ENCODE data around the gene C19orf67. TPM values are rescaled to one million over a fixed set of nuclear protein-coding genes. Genes with fewer than 3 reads are reported as not detected.

The C19orf67 gene
- total and polyA plus RNA-seq, 10 donors: 4.9 TPM; not detected in 9

DNA sequence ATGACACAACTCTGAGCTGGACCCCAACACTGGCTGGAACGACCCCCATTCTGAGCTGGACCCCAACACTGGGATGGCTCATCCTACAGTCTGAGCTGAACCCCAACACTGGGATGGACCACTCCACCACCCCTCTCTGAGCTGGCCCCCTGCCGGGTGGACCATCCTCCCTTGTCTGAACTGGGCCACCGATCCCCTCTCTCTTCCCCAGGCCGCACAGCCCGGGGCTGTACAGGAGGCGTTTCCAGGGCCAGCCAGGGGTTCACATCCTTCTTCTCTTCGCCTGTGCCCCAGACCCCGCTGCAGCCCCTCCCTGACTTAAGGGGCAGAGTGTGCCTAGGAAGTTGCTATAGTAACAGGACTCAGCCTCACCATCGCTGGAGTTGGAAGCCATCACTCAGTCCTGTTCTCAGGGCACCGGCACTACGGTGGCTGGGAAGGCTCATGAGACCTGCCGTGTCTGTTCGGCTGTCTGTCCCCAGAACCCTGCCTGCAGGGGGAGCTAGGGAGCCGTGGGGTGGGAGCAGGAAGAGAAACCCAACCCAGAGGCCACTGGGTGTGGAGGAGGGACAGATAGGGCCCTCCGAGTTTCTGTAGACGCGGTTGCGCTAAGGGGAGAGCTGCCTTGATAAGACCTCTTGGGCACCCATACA is 28.3 kb upstream of the C19orf67 start:
- Histone ChIP-seq H3K4me1 (peaks cover 35 to 88% (median 69%) of the 10 kb centered on the region in 6 donors), H3K4me3 (peak overlapping the region in 3 of 8 donors; percentile 0 to 67 (median 2)), H3K36me3 (peaks cover 0 to 14% (median 0%) of the 10 kb centered on the region in 6 donors), H3K27ac (peak overlapping the region; percentile 49 to 99 (median 92)), H3K27me3 (replicated peaks in 1 of 7) (no peaks in the 10 kb centered on the region), H3K9me3 (no peaks in the 10 kb centered on the region)
- TF ChIP-seq POLR2A (IDR thresholded peaks at IDR 0.05): no peak
- TF ChIP-seq, protein P1, sequence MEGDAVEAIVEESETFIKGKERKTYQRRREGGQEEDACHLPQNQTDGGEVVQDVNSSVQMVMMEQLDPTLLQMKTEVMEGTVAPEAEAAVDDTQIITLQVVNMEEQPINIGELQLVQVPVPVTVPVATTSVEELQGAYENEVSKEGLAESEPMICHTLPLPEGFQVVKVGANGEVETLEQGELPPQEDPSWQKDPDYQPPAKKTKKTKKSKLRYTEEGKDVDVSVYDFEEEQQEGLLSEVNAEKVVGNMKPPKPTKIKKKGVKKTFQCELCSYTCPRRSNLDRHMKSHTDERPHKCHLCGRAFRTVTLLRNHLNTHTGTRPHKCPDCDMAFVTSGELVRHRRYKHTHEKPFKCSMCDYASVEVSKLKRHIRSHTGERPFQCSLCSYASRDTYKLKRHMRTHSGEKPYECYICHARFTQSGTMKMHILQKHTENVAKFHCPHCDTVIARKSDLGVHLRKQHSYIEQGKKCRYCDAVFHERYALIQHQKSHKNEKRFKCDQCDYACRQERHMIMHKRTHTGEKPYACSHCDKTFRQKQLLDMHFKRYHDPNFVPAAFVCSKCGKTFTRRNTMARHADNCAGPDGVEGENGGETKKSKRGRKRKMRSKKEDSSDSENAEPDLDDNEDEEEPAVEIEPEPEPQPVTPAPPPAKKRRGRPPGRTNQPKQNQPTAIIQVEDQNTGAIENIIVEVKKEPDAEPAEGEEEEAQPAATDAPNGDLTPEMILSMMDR (IDR thresholded peaks at IDR 0.05 in 8 of 11, conservative IDR thresholded peaks at IDR 0.05 in 3 of 11): peak in 6 of 11 experiments; percentile 16 to 33 (median 21)
- peak in 1 of 3 donors; percentile 17 for TF ChIP-seq POLR2AphosphoS5 (IDR thresholded peaks at IDR 0.05)
- intact Hi-C loops (cut with DNase I; ENCODE audit: low total_unique reads): no loop called here
- DNase-seq: peak; percentile 88
- 73 to 85% (median 78%) methylated on average over 8 to 18 of the region's 18 CpGs for WGBS, 5 donors

DNA sequence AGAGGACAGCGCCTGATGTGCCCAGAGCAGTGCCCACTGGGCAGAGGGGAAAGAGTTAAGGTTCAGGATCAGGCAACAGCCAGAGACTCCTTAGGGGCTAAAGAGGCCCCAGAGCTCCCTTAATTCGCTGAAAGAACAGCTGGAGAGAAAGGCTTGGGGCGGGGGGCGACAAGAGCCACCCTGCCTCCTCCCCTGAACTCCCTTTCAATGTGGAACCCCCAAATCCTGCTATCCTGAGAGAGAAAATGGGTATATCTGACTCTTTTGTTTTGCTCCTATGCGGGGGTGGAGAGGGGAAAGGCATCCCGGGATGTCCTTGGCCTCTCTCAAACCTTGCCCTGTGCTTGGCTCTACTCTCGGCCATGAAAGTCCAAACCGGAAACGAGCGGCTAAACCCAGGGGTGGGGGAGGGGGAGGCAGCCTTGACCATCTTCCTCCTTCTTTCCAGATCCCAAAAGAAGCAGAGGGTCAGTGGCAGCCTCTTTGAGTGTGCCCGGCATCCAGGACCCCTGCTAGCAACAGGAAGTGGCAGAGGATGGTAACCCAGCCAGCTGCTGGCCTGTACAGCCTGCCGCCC is 27.3 kb upstream of the C19orf67 start:
- TF ChIP-seq POLR2A (IDR thresholded peaks at IDR 0.05) (no peak), POLR2AphosphoS5 (IDR thresholded peaks at IDR 0.05) (peak; percentile 44 to 76 (median 74))
- TF ChIP-seq, protein P1 (IDR thresholded peaks at IDR 0.05 in 8 of 11, conservative IDR thresholded peaks at IDR 0.05 in 3 of 11): peak in 1 of 11 experiments; percentile 11
- intact Hi-C loops (cut with DNase I; ENCODE audit: low total_unique reads): no loop called here
- Histone ChIP-seq H3K27ac (peak overlapping the region; percentile 74 to 99 (median 92)), H3K27me3 (replicated peaks in 1 of 7) (no peaks in the 10 kb centered on the region), H3K4me3 (peak overlapping the region in 7 of 8 donors; percentile 8 to 67 (median 38)), H3K36me3 (peaks cover 0 to 24% (median 0%) of the 10 kb centered on the region in 6 donors), H3K4me1 (peaks cover 29 to 90% (median 63%) of the 10 kb centered on the region in 6 donors), H3K9me3 (no peaks in the 10 kb centered on the region)
- WGBS, 5 donors: 51 to 70% (median 60%) methylated on average over 10 to 12 of the region's 12 CpGs
- DNase-seq: peak; percentile 84

DNA sequence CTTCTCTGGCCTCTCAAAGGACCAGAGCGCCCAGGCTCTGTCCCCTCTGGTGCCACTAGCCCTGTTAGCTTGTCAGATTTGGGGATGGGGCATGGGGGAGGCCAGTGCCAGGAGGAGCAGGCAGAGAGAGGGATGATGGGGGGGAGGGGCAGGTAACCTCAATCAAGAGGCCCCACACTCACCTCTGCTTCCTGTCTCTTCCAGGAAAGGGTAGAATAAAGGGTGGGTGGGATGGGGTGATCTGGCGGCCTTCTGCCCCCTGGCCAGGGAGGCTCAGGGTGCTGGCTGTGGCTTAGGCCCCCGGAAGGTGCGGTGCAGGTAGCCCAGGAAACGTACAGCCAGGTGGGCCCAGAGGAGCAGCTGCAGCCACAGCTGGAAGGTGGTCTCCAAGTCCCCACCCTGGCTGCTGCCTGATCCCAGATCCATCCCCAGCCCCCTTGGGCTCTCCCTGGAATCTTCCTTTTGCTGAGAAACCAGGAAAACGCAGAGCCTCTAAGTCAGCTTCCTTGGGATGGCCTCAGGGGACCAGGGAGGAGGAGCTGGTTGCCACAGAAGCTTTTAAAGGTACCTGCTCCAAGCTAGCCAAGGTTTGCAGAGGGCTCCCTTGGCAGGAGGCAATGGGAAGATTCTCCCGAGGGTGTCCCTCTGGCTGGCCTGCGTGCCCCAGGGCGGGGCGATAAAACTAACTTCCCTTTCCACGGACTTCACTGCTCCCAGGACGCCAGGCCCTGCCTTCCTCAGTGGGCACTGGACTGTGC is 26.6 kb upstream of the C19orf67 start:
- no peaks in the 10 kb centered on the region for H3K9me3 ChIP-seq
- peaks cover 29 to 97% (median 67%) of the 10 kb centered on the region in 6 donors for H3K4me1 ChIP-seq
- intact Hi-C loops (cut with DNase I; ENCODE audit: low total_unique reads): no loop called here
- TF ChIP-seq, protein P1 (IDR thresholded peaks at IDR 0.05 in 8 of 11, conservative IDR thresholded peaks at IDR 0.05 in 3 of 11): no peak
- no peak for TF ChIP-seq POLR2A (IDR thresholded peaks at IDR 0.05)
- no peak for TF ChIP-seq POLR2AphosphoS5 (IDR thresholded peaks at IDR 0.05)
- peak overlapping the region in 7 of 8 donors; percentile 8 to 67 (median 38) for H3K4me3 ChIP-seq
- WGBS, 5 donors: 50 to 74% (median 66%) methylated on average over 11 to 12 of the region's 12 CpGs
- H3K36me3 ChIP-seq: peaks cover 0 to 31% (median 2%) of the 10 kb centered on the region in 6 donors
- peak overlapping the region; percentile 74 to 99 (median 92) for H3K27ac ChIP-seq
- no peaks in the 10 kb centered on the region for H3K27me3 ChIP-seq (replicated peaks in 1 of 7)
- DNase-seq: peak; percentile 79

Measured in spleen (tissue), 11 donors.